ENCODE results near the gene ELOVL4.

- TF ChIP-seq CTCF (IDR thresholded peaks at IDR 0.05; ENCODE audit: low read depth, low read length), result no peak
- no peak for TF ChIP-seq EZH2phosphoT487 (IDR thresholded peaks at IDR 0.05; ENCODE audit: low read depth)
Measured at GRCh38 chr6:79941489-79942151, 5.7 kb downstream of the ELOVL4 start.
